PC-9 (cell line): Measurements from ENCODE around the gene GTF2IRD1.

ENCODE experiments used
- EZH2 ChIP-seq: fragments of 200-600 bp; sonication (generic); IDR thresholded peaks from 2 replicates; pipeline ENCODE4 v1.8.0; 2017; ENCODE audit warnings: antibody characterized with exemption, low read depth
- TF ChIP-seq, protein P1 (sequence below): fragments of 200-600 bp; sonication (generic); conservative IDR thresholded peaks from 2 replicates; pipeline ENCODE4 v1.6.1; 2017; ENCODE audit warnings: mixed run types, antibody characterized with exemption, mild to moderate bottlenecking, moderate library complexity

DNA sequence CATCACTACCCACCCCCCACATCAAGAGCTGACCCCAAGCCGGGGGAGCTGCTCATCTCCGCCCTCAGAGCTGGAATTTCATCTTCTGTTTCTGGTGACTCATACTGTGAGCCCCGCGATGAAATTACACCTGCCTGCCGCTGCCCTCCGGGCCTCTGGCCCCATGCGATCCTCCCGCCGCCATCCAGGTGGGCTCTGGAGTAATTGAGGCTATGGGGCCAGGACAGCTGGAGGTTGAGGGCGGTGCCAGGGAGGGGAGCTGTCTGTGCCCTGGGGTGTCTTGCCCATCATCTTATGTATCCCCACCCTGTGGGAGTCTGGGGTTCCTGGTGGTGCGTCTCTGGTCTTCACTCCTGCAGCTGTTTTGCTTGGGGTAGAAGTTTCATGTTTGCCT is 9.0 kb downstream of the GTF2IRD1 start:
- TF ChIP-seq, protein P1, sequence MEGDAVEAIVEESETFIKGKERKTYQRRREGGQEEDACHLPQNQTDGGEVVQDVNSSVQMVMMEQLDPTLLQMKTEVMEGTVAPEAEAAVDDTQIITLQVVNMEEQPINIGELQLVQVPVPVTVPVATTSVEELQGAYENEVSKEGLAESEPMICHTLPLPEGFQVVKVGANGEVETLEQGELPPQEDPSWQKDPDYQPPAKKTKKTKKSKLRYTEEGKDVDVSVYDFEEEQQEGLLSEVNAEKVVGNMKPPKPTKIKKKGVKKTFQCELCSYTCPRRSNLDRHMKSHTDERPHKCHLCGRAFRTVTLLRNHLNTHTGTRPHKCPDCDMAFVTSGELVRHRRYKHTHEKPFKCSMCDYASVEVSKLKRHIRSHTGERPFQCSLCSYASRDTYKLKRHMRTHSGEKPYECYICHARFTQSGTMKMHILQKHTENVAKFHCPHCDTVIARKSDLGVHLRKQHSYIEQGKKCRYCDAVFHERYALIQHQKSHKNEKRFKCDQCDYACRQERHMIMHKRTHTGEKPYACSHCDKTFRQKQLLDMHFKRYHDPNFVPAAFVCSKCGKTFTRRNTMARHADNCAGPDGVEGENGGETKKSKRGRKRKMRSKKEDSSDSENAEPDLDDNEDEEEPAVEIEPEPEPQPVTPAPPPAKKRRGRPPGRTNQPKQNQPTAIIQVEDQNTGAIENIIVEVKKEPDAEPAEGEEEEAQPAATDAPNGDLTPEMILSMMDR: no peak
- TF ChIP-seq EZH2: no peak
